Measurements from ENCODE around the gene MRPL54.

DNA sequence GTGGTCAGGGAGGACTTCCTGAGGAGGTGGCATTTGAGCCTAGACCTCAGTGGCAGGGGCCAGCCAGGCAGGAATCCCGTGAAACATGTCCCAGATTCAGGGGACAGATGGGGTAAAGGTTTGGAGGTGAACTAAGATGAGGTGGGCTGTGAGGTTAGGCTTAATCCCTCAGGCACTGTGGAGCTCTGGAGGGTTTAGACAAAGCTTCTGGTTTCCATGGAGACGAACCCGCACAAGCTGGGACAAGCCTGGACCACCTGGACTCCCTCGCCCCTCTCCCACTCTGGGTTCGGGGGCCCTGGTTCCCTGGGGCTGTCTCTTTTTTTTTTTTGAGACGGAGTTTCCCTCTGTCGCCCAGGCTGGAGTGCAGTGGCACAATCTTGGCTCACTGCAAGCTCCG lies 38.6 kb upstream of the MRPL54 start:
- TF ChIP-seq CTCF (conservative IDR thresholded peaks at IDR 0.05; ENCODE audit: low read length) (no peak), EZH2phosphoT487 (IDR thresholded peaks at IDR 0.05; ENCODE audit: borderline replicate concordance) (no peak)

All from Loucy (cell line).